HL-60/S4 (cell line): ENCODE measurements around the gene GDAP1L1.
"Not testable (repeated sequence)": the region's sequence is repeated elsewhere in the genome, so short reads cannot be mapped to it uniquely, and the experiment has no call there.

Experiments used
- in situ Hi-C: fragments of 300-500 bp; cut with MboI; formaldehyde crosslinking; loops from 2 replicates; pipeline ENCODE4 v1.14.3; 2022; ENCODE audit warnings: low sequenced_read_pairs

The GDAP1L1 gene

GRCh38 chr20:44219170-44219730 lies 27.9 kb upstream of the GDAP1L1 start:
- in situ Hi-C loops: loop anchor here (10.0 kb wide), 1 partner anchor 246 kb away; no protein-coding TSS in a partner anchor

DNA sequence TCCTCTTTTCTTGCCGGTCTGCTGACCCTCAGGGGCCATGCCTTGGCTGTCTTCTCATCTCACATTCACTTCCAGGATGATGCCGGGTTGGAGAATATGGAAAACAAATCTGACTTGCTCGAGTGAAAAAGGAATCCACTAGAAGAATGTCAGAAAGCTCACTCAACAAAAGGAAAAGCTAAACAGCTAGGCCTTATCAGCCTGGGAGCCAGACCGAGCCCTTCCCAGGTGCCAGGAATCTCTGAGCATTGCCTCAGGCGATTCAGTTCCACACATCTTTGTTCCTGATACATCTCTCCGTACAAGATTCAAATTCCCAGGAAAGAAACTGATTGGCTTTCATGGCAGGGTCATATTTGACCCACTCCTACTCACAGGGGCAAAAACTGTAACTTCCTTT lies 27.3 kb upstream of the GDAP1L1 start:
- in situ Hi-C loops: loop anchor here (10.0 kb wide), 1 partner anchor 245 kb away; no protein-coding TSS in a partner anchor

DNA sequence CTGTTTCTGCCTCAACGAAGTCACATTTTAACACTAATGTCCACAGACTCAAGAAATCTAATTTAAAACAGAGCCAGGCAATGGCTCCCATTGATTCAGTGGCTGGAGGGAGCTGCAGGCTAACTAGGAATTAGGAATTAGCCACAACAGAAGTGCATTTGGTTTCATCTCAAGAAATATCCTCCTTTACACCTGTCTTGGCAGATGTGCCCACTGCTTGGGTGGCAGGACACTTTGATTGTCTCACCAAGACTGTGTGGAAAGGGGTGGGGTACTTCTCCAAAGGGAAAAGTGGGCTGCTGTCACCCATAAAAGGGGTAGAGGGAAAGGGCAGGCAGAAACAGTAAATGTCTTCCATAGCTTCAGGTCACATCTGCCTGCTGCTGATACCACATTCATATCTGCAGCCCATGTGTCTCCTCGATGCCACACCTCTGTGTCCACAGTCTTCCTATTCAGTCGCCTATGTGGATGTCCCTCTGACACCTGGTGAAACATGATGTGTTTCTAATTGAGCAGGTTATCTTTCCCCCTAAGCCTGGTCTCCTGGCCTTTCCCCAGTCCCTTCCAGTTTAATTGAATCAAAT lies 25.6 kb upstream of the GDAP1L1 start:
- in situ Hi-C loops: no loop called here

GRCh38 chr20:44222027-44222426 lies 25.1 kb upstream of the GDAP1L1 start:
- in situ Hi-C loops: no loop called here

- in situ Hi-C loops: no loop called here
These were observed 24.3 kb upstream of the GDAP1L1 start for GRCh38 chr20:44222633-44223368.

DNA sequence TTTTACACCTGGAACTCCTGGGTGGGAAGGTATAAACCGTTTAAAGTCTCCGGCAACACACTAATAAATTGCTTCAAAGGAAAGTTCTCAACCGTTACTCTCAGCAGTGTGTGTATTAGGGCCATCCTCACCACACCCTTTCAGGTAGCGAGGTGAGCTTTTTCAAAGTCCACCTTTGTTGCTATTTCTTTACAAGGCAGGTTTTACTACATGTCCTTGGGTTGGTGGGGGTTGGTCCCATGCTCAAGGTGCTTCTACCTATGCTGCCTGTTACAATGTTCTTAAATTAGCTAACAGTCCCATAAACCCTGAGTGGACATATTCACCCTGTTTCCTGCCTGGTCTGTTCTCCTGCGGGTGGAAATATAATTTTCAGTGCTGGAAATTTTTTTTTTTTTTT lies 23.4 kb upstream of the GDAP1L1 start:
- in situ Hi-C loops: no loop called here

GRCh38 chr20:44224637-44225036 lies 22.5 kb upstream of the GDAP1L1 start:
- in situ Hi-C loops: no loop called here

DNA sequence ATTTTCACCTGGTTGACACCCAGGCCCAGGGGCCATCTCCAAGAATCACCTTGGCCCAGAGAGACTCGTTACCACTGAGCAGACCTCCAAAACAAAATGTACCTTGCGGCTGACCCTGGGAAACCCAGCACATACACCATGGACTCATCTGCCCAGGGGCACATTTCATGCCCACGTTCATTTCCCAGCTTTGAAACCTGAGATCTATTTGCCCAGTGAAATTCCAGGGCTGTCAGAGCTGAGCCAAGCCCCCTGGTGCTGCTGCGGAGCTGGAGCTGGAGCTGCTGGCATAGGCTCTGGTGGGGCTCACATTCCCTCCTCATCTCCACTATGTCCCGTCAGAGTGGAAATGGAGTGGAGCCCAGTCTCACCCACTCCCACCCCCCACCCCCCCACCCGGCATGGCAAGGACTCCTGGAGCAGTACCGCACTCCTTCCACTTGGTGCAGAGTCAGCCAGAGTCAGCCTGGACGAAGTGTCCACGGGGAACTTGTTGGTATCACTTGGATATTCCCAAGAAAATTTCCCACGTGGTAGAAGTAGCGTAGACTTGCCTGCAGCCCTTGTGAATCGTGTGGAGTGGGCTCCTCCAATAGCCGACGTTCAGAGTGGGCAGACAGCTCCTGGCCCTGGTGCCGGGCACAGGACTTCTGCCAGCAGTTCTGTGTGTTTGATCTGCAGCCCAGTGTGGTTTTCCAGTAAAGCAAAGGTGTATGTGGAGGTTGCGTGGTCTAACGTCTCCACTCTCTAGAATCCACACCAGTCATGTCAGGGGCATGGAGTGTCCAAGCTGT lies 18.4 kb upstream of the GDAP1L1 start:
- in situ Hi-C loops: no loop called here

DNA sequence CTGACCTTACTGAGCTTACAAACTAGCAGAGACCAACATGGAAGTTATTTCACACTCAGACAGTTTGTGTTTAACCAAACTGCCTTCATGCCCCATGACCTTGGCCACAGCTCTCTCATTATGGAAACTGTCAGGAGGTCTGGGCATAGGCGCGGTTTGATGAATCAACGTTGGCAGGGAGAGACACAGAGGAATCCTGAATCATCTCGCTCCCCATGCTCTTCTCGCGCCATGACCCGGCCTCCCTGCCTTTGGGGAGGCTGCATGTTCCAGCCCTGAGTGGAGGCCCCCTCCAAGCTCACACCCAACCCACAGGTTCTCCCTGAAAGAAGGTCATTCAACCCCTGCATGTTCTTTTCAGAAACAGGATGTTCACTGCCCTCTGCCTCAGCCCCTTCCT lies 15.9 kb upstream of the GDAP1L1 start:
- in situ Hi-C loops: no loop called here

- in situ Hi-C loops: no loop called here
These were observed 15.2 kb upstream of the GDAP1L1 start for GRCh38 chr20:44231713-44232468.

- in situ Hi-C loops: not testable (repeated sequence)
These were observed 14.6 kb upstream of the GDAP1L1 start for GRCh38 chr20:44232469-44232856.

- in situ Hi-C loops: no loop called here
These were observed 13.6 kb upstream of the GDAP1L1 start for GRCh38 chr20:44233436-44234016.

DNA sequence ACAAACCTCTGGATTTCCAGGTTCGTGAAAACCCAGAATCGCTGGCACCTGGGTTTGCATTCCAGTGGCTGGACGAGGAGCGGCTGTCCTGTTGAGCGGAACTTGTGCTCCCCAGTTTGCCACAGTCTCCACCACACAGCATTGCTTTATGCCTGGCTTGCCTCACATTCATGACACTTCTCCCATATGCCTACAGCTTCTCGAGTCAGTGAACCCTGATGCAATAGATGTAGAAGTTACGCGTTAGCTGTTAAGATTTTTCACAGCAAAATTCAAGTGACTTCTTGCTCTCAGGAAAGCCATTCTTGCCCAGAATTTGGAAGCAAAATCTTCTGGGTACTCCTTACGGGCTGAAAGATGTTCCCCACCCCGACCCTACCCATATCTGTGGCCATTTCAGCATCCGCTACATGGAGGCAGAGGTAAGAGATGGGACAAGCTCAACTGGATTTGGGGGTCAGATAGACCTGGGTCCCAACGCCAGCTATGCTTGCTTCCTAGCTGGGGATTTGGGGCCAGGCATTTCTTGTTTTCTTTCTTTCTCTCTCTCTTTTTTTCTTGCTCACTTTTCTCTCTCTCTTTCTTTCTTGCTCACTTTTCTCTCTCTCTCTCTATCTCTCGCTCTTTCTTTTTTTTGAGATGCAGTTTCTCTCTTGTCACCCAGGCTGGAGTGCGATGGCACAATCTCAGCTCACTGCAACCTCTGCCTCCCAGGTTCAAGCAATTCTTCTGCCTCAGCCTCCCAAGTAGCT lies 12.4 kb upstream of the GDAP1L1 start:
- in situ Hi-C loops: no loop called here

- in situ Hi-C loops: no loop called here
These were observed 11.4 kb upstream of the GDAP1L1 start for GRCh38 chr20:44235702-44236101.

DNA sequence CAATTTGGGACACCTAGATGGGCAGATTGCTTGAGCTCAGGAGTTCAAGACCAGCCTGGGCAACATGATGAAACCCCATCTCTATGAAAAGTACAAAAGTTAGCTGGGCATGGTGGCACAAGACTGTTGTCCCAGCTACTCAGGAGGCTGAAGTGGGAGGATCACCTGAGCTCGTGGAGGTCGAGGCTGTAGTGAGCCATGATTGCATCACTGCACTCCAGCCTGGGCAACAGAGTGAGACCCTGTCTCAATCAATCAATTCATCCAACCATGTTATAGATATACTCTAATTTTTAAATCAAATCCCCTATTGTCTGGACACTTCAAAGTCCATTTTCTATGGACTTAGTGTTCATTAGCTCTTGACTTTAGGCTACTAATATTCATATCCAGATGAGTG lies 10.3 kb upstream of the GDAP1L1 start:
- in situ Hi-C loops: not testable (repeated sequence)

DNA sequence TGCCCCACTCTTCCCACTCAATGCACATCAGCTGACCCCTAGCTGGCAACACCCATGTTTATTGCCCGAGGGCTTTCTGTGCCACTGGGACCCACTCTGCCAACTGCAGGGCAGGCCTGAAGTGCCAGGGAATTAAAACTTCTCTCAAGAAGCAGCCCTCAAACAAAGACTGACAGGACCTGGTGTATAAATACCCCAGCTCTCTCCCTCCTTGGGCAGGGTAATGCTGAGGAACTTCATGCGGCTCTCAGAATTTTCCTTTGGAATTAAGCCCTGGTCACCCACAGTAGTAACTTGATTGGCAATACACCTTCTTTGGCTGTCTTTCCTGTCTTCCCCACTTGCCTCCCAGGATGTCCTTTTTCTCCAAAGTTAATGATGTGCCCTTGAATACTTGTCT lies 5.3 kb upstream of the GDAP1L1 start:
- in situ Hi-C loops: no loop called here

- in situ Hi-C loops: no loop called here
These were observed 1.1 kb upstream of the GDAP1L1 start for GRCh38 chr20:44245977-44246376.

- in situ Hi-C loops: no loop called here
These were observed 690 bp downstream of the GDAP1L1 start for GRCh38 chr20:44247586-44248409.

DNA sequence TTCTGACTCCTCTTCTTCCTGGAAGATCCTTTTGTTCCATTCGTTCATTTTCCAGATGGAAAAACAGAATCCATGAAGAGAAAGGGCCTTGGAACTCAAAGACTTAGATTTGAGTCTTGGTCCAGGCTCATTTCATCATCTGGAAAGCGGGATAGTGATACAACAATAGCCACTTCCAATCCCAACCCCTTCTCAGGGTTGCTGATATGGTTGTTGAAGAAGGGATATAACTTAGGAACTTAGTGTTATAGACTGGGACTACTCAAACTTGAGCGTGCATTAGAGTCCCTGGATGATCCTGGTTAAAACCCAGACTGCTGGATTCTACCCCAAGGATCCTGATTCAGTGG lies 1.3 kb downstream of the GDAP1L1 start:
- in situ Hi-C loops: no loop called here
